DLD1 (cell line): ENCODE measurements around the gene GNL3L.
"Not testable (repeated sequence)": the region's sequence is repeated elsewhere in the genome, so short reads cannot be mapped to it uniquely, and the experiment has no call there.

ENCODE experiments used
- in situ Hi-C: cut with HindIII; loops from 2 replicates; pipeline ENCODE4 v1.10.0; 2017; ENCODE audit warnings: low sequenced_read_pairs

Gene GNL3L

GRCh38 chrX:54551801-54552200 lies 21.8 kb downstream of the GNL3L start:
- in situ Hi-C loops = no loop called here

- in situ Hi-C loops = not testable (repeated sequence)
Measured at GRCh38 chrX:54555006-54555405, 25.0 kb downstream of the GNL3L start.

GRCh38 chrX:54560411-54560810 lies 30.4 kb downstream of the GNL3L start:
- in situ Hi-C loops = no loop called here

- in situ Hi-C loops = no loop called here
Measured at GRCh38 chrX:54561622-54562021, 31.6 kb downstream of the GNL3L start.

GRCh38 chrX:54564936-54565335 lies 34.9 kb downstream of the GNL3L start:
- in situ Hi-C loops = no loop called here

- in situ Hi-C loops = no loop called here
Measured at GRCh38 chrX:54570332-54570731, 40.3 kb downstream of the GNL3L start.

GRCh38 chrX:54572641-54573040 lies 42.6 kb downstream of the GNL3L start:
- in situ Hi-C loops = not testable (repeated sequence)

GRCh38 chrX:54597728-54598127 lies 67.7 kb downstream of the GNL3L start:
- in situ Hi-C loops = no loop called here

- in situ Hi-C loops = no loop called here
Measured at GRCh38 chrX:54602563-54602962, 72.5 kb downstream of the GNL3L start.
